DND-41 (cell line): ENCODE measurements around the gene PDZD4.

ENCODE experiments used
- ATAC-seq: fragments of 200-7000 bp; cut with Tn5 transposase; 3 replicates; pipeline ENCODE4 v1.9.1; 2021; ENCODE audit warnings: low read depth; ENCODE audit not compliant: insufficient read depth
- DNase-seq: peaks from one replicate; pipeline ENCODE4 v3.0.0-alpha.2; 2020
- H2AFZ ChIP-seq: 2 replicates; pipeline ENCODE4 v1.6.0; 2012; ENCODE audit warnings: low read depth, low read length
- H3K27ac ChIP-seq: 2 replicates; pipeline ENCODE4 v1.5.1; 2012; ENCODE audit warnings: low read length, inconsistent platforms
- H3K27me3 ChIP-seq: fragments of 200-600 bp; sonication (generic); 2 replicates; pipeline ENCODE4 v1.6.0; 2012; ENCODE audit warnings: low read length, mild to moderate bottlenecking, inconsistent platforms; ENCODE audit not compliant: insufficient read depth, poor library complexity
- H3K36me3 ChIP-seq: 2 replicates; pipeline ENCODE4 v1.5.1; 2012; ENCODE audit warnings: low read length, inconsistent platforms; ENCODE audit not compliant: insufficient read depth
- H3K4me1 ChIP-seq: 2 replicates; pipeline ENCODE4 v1.5.1; 2012; ENCODE audit warnings: mild to moderate bottlenecking, low read length; ENCODE audit not compliant: insufficient read depth
- H3K4me2 ChIP-seq: 2 replicates; pipeline ENCODE4 v1.6.0; 2012; ENCODE audit warnings: mild to moderate bottlenecking, moderate library complexity, low read length, inconsistent platforms; ENCODE audit not compliant: insufficient read depth
- H3K4me3 ChIP-seq, 2 experiments: fragments of 200-600 bp in 1 of 2; shearing (Covaris generic) in 1 of 2; 2 replicates each; pipeline ENCODE4 v1.5.1; 2012 to 2016; ENCODE audit warnings: inconsistent platforms in 2 of 2, low read length in 2 of 2, mild to moderate bottlenecking in 2 of 2, low read depth in 1 of 2, moderate library complexity in 1 of 2
- H3K79me2 ChIP-seq: 2 replicates; pipeline ENCODE4 v1.6.0; 2012; ENCODE audit warnings: low read length, inconsistent platforms; ENCODE audit not compliant: insufficient read depth
- H3K9ac ChIP-seq: 2 replicates; pipeline ENCODE4 v1.6.0; 2012; ENCODE audit warnings: low read depth, mild to moderate bottlenecking, inconsistent platforms, low read length, moderate library complexity
- H3K9me3 ChIP-seq: 2 replicates; pipeline ENCODE4 v1.5.1; 2012; ENCODE audit warnings: low read length, moderate library complexity, mild to moderate bottlenecking, inconsistent platforms; ENCODE audit not compliant: insufficient read depth, severe bottlenecking
- H4K20me1 ChIP-seq: 2 replicates; pipeline ENCODE4 v1.6.0; 2012; ENCODE audit warnings: low read length; ENCODE audit not compliant: insufficient read depth
- EZH2 ChIP-seq: IDR thresholded peaks from 3 replicates; pipeline ENCODE4 v1.6.1; 2012; ENCODE audit warnings: borderline replicate concordance, low read depth, mild to moderate bottlenecking, moderate library complexity, low read length, inconsistent platforms; ENCODE audit not compliant: severe bottlenecking
- TF ChIP-seq, protein P1 (sequence below): IDR thresholded peaks from 2 replicates; pipeline ENCODE4 v1.5.1; 2012; ENCODE audit warnings: borderline replicate concordance, low read length, moderate library complexity, mild to moderate bottlenecking; ENCODE audit not compliant: poor library complexity, severe bottlenecking; ENCODE audit errors: extremely low read depth

The PDZD4 gene

DNA sequence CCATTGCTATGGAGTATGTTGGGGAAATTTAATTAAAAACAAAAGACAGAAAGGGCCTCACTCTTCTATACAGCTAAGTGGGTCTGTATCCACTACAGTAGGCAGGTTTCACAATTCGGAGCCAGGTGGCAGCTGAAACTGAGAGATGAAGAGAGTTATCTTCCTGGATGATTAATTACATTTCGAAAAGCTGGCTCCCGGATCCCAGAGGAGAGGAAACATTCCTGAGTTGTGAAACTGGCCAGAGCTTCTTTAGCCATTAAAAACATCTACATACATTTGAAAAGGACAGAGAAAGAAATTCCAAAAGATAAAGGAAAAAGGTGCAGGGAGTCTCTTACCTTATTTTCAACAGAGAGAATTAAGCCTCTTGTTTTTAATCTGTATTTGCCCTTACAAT is 15.5 kb upstream of the PDZD4 start:
- H3K36me3 ChIP-seq, result no peaks in the 10 kb centered on the region
- no peak overlapping the region for H3K9ac ChIP-seq
- H3K4me2 ChIP-seq, result no peak overlapping the region
- ATAC-seq (no peak), DNase-seq (no peak)
- H2AFZ ChIP-seq, result no peak overlapping the region
- no peaks in the 10 kb centered on the region for H4K20me1 ChIP-seq
- H3K9me3 ChIP-seq, result no peaks in the 10 kb centered on the region
- H3K4me3 ChIP-seq, result no peak overlapping the region
- TF ChIP-seq EZH2, result no peak
- TF ChIP-seq, protein P1, sequence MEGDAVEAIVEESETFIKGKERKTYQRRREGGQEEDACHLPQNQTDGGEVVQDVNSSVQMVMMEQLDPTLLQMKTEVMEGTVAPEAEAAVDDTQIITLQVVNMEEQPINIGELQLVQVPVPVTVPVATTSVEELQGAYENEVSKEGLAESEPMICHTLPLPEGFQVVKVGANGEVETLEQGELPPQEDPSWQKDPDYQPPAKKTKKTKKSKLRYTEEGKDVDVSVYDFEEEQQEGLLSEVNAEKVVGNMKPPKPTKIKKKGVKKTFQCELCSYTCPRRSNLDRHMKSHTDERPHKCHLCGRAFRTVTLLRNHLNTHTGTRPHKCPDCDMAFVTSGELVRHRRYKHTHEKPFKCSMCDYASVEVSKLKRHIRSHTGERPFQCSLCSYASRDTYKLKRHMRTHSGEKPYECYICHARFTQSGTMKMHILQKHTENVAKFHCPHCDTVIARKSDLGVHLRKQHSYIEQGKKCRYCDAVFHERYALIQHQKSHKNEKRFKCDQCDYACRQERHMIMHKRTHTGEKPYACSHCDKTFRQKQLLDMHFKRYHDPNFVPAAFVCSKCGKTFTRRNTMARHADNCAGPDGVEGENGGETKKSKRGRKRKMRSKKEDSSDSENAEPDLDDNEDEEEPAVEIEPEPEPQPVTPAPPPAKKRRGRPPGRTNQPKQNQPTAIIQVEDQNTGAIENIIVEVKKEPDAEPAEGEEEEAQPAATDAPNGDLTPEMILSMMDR, result no peak
- H3K4me1 ChIP-seq, result no peaks in the 10 kb centered on the region
- no peak overlapping the region for H3K27ac ChIP-seq
- no peaks in the 10 kb centered on the region for H3K79me2 ChIP-seq
- H3K27me3 ChIP-seq, result no peaks in the 10 kb centered on the region

DNA sequence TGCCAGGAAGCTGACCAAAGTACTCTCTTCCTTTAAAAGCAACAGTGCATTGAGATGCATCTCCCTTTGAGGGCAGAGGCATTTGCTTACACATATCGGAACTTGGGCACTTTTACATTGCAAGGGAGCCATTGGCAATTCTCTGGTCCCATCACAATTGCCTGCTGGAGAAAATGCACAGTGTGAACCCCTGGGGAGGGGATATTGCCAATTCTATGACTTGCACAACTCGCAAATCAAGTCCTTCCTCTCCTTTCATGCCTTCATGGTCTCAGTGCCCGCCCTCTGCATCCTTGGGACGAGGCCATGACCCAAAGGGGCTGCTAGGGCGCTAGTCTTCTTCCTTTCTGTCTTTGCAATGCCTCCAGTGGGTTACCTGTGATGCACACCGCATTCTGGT is 14.9 kb upstream of the PDZD4 start:
- Histone ChIP-seq H3K36me3 (no peaks in the 10 kb centered on the region), H4K20me1 (no peaks in the 10 kb centered on the region), H3K27ac (no peak overlapping the region), H3K4me3 (no peak overlapping the region), H3K9me3 (no peaks in the 10 kb centered on the region), H3K4me1 (no peaks in the 10 kb centered on the region), H3K9ac (no peak overlapping the region), H2AFZ (no peak overlapping the region), H3K4me2 (no peak overlapping the region), H3K27me3 (no peaks in the 10 kb centered on the region), H3K79me2 (no peaks in the 10 kb centered on the region)
- ATAC-seq, result no peak
- no peak for TF ChIP-seq EZH2
- TF ChIP-seq, protein P1, result no peak
- no peak for DNase-seq

DNA sequence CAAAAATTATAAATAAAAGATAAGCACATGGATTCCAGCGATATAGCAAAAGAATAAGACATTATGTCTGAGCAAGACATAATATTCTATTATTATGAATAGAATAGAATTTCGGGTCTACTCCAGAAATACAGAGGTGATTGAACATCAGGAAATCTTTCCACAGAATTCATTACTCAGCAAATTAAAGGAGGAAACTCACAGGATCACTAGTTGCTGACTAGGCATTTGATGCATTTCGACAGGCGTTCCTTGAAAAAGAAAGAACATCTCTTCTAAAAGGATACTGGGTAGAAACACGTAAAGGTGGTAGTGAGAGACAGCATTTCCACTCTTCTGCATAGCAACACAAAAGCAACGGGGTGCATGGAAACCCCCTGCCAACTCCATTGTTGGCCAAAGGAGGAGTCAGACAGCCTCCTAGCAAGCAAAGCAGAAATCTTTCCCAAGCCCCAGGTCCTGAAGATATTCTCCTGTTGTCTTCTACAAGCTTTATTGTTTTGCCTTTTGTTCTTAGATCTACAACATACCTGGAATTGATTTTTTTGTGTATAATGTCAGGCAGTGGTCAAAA is 14.3 kb upstream of the PDZD4 start:
- Histone ChIP-seq H3K27me3 (no peaks in the 10 kb centered on the region), H3K4me3 (no peak overlapping the region), H3K9me3 (no peaks in the 10 kb centered on the region), H2AFZ (no peak overlapping the region), H4K20me1 (no peaks in the 10 kb centered on the region), H3K9ac (no peak overlapping the region), H3K4me2 (no peak overlapping the region), H3K36me3 (no peaks in the 10 kb centered on the region), H3K79me2 (no peaks in the 10 kb centered on the region), H3K4me1 (no peaks in the 10 kb centered on the region), H3K27ac (no peak overlapping the region)
- TF ChIP-seq, protein P1, result no peak
- no peak for TF ChIP-seq EZH2
- ATAC-seq (no peak), DNase-seq (no peak)

DNA sequence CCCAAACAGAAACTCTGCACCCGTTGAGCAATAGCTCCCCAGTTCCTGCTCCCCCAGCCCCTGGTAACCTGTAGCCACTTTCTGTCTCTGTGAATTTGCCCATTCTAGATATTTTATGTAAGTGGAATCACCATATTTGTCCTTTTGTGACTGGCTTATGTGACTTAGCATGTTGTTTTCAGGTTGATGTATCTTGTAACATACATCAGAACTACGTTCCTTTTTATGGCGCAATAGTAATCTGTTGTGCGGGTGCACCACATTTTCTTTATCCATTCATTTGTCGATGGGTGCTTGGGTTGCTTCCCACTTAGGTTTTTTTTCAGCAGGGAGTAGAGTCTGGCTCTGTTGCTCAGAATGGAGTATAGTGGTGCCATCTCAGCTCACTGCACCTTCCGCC is 6.6 kb upstream of the PDZD4 start:
- ATAC-seq (no peak), DNase-seq (no peak)
- H3K4me1 ChIP-seq, result no peaks in the 10 kb centered on the region
- no peaks in the 10 kb centered on the region for H3K9me3 ChIP-seq
- no peak overlapping the region for H3K4me3 ChIP-seq
- no peak overlapping the region for H3K27ac ChIP-seq
- H2AFZ ChIP-seq, result no peak overlapping the region
- H4K20me1 ChIP-seq, result no peaks in the 10 kb centered on the region
- no peaks in the 10 kb centered on the region for H3K27me3 ChIP-seq
- no peak for TF ChIP-seq EZH2
- TF ChIP-seq, protein P1, result no peak
- H3K79me2 ChIP-seq, result no peaks in the 10 kb centered on the region
- no peak overlapping the region for H3K9ac ChIP-seq
- no peak overlapping the region for H3K4me2 ChIP-seq
- no peaks in the 10 kb centered on the region for H3K36me3 ChIP-seq
